ENCODE measurements around the gene BRINP2.

DNA sequence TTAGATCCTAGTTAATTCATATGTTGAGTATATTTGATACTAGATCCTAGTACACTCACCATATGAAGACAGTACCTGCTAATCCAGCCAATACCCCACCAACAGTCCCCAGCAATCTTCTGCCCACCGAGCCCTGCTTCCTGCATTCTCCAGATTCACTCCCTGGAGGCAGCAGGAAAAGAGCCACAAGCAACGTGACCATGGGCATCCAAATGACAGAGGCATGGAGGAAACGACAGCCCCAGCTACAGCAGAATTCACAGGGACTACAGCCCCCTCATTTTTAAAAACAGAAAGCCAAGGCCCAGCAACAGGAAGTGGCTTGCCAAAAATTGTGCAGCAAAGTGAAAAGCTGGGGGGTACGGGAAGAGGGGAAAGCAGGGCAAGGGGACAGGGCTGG lies 35.5 kb upstream of the BRINP2 start:
- no peak for TF ChIP-seq CTCF (optimal IDR thresholded peaks at IDR 0.05 in 1 of 3, IDR thresholded peaks at IDR 0.05 in 1 of 3, conservative IDR thresholded peaks at IDR 0.05 in 1 of 3; ENCODE audit: extremely low read depth in 1 of 3, insufficient read depth in 2 of 3, low read length in 3 of 3)
- no peak for TF ChIP-seq EZH2 (IDR thresholded peaks at IDR 0.05; ENCODE audit: low read length)

Data from keratinocyte (primary cell).